Testis (tissue), 2 donors: ENCODE data around the gene TEX51.

ENCODE experiments used
- CTCF ChIP-seq, 3 experiments: fragments of 450-650 bp in 2 of 3; fragments of 200-600 bp in 1 of 3; sonication (generic) in 1 of 3; IDR thresholded peaks; one replicate each; pipeline ENCODE4 v1.5.1; 2016 to 2019; ENCODE audit warnings: antibody characterized with exemption in 3 of 3, mild to moderate bottlenecking in 2 of 3, moderate library complexity in 1 of 3
- POLR2A ChIP-seq: fragments of 450-650 bp; IDR thresholded peaks from one replicate; pipeline ENCODE4 v1.6.1; 2017; ENCODE audit warnings: antibody characterized with exemption, mild to moderate bottlenecking, moderate library complexity

GRCh38 chr2:126902152-126902835, 3.6 kb downstream of the TEX51 start:
- no peak for TF ChIP-seq CTCF (IDR thresholded peaks at IDR 0.05)
- TF ChIP-seq POLR2A, result no peak
